Measurements from ENCODE around the gene CSPG4. TPM values are rescaled to one million over a fixed set of nuclear protein-coding genes. Genes with fewer than 3 reads are reported as not detected.

Gene CSPG4
- total and polyA plus RNA-seq, 2 donors (not counting 1 experiment from before 2014, with no cell fraction given): 0.03 to 0.15 TPM

DNA sequence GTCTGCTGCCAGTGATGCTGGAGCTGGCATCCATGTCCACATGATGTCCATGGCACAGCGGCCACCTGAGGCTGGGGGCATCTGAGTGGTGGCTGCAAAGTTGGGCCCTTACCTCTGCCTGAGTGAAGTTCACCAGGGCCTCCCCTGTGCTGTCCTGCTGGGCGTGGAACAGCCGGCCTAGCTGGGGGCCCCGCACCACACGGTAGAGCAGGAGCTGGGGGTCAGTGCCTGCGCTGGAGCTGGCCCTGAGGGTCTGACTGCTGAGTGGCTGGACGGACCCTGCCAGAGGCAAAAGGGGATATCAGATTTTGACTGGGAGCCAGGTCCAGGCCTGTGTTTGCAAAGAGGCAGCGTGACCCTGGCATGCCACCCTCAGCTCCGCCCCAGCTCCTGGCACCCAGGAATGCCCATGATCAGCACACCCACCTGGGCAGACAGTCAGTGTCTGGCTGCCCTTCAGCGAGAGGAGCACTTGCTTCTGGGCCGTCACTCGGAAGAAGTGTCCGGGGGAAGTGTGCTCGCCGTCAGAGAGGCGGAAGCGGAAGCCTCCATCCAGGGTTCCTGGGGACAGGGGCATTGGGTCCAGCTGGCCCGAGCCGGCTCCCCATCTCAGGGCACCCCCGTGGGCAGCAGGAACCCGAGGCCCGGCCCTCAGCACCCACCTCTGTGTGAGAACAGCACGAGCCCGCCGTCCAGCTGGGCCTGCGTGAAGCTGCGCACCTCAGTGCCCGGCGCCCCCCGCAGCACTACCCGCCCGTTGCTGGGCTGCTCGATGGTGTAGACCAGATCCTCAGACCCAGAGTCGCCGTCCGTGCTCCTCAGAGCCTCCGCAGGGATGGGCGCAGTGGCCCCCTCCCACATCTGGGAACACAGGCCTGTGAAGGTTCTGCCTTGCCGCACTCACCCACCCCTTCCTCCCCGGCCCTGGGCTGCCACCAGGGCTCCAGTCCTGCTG is 30.2 kb downstream of the CSPG4 start:
- Mint-ChIP-seq H3K27ac (no peak overlapping the region), H3K4me1 (peaks cover 11% of the 10 kb centered on the region), H3K9me3 (ENCODE audit: insufficient read depth) (no peaks in the 10 kb centered on the region), H3K4me3 (no peak overlapping the region), H3K27me3 (no peaks in the 10 kb centered on the region)
- ChIA-PET CTCF (interaction anchor here (0.7 to 4.0 kb wide), 8 partner anchors 85 to 658 kb away, joined by 3 to 26 read pairs (median 4); partner anchors contain the start of gene MAN2C1), POLR2A (no interaction called here)
- Histone ChIP-seq H3K4me2 (replicated peaks; ENCODE audit: low read depth, low read length, poor library complexity, severe bottlenecking) (no peak overlapping the region), H3K27ac (ENCODE audit: low read length in 2 of 2) (no peak overlapping the region), H2AFZ (ENCODE audit: insufficient read depth, low read depth, low read length, poor library complexity, severe bottlenecking) (no peak overlapping the region), H3K9me3 (ENCODE audit: control extremely low read depth in 1 of 3, control insufficient read depth in 2 of 3, insufficient read depth in 1 of 3, low read length in 2 of 3) (no peaks in the 10 kb centered on the region), H3K27me3 (replicated peaks in 1 of 4; ENCODE audit: control extremely low read depth in 1 of 4, control insufficient read depth in 3 of 4, insufficient read depth in 4 of 4, low read length in 3 of 4) (peaks cover 0 to 4% (median 0%) of the 10 kb centered on the region in 4 experiments), H3K36me3 (replicated peaks in 1 of 2; ENCODE audit: control extremely low read depth in 1 of 2, control insufficient read depth in 1 of 2, extremely low read depth in 1 of 2, insufficient read depth in 2 of 2, low read length in 1 of 2) (no peaks in the 10 kb centered on the region), H3K4me3 (ENCODE audit: control extremely low read depth in 1 of 5, extremely low read depth in 1 of 5, insufficient read depth in 1 of 5, low read depth in 2 of 5, low read length in 4 of 5) (no peak overlapping the region), H3K79me2 (ENCODE audit: control insufficient read depth, insufficient read depth, low read length) (no peaks in the 10 kb centered on the region), H3K4me1 (ENCODE audit: control insufficient read depth in 2 of 2, insufficient read depth in 2 of 2, low read length in 2 of 2) (peaks cover 0 to 6% of the 10 kb centered on the region in 2 donors), H3K9ac (ENCODE audit: low read length) (no peak overlapping the region), H4K20me1 (ENCODE audit: control insufficient read depth, insufficient read depth, low read length, poor library complexity, severe bottlenecking) (no peaks in the 10 kb centered on the region)
- no peak for DNase-seq
- TF ChIP-seq, protein P1, sequence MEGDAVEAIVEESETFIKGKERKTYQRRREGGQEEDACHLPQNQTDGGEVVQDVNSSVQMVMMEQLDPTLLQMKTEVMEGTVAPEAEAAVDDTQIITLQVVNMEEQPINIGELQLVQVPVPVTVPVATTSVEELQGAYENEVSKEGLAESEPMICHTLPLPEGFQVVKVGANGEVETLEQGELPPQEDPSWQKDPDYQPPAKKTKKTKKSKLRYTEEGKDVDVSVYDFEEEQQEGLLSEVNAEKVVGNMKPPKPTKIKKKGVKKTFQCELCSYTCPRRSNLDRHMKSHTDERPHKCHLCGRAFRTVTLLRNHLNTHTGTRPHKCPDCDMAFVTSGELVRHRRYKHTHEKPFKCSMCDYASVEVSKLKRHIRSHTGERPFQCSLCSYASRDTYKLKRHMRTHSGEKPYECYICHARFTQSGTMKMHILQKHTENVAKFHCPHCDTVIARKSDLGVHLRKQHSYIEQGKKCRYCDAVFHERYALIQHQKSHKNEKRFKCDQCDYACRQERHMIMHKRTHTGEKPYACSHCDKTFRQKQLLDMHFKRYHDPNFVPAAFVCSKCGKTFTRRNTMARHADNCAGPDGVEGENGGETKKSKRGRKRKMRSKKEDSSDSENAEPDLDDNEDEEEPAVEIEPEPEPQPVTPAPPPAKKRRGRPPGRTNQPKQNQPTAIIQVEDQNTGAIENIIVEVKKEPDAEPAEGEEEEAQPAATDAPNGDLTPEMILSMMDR (IDR thresholded peaks at IDR 0.05): no peak
- TF ChIP-seq EZH2 (IDR thresholded peaks at IDR 0.05; ENCODE audit: borderline replicate concordance, insufficient read depth, low read depth, low read length, poor library complexity, severe bottlenecking): no peak
- WGBS (ENCODE audit: insufficient coverage): 93% methylated on average over 38 of the region's 40 CpGs
- no peak for ATAC-seq (ENCODE audit: low read depth)
- intact Hi-C loops (cut with micrococcal nuclease): no loop called here
